ENCODE data around the gene GRK4.
"Not testable (repeated sequence)": the region's sequence is repeated elsewhere in the genome, so short reads cannot be mapped to it uniquely, and the experiment has no call there.

DNA sequence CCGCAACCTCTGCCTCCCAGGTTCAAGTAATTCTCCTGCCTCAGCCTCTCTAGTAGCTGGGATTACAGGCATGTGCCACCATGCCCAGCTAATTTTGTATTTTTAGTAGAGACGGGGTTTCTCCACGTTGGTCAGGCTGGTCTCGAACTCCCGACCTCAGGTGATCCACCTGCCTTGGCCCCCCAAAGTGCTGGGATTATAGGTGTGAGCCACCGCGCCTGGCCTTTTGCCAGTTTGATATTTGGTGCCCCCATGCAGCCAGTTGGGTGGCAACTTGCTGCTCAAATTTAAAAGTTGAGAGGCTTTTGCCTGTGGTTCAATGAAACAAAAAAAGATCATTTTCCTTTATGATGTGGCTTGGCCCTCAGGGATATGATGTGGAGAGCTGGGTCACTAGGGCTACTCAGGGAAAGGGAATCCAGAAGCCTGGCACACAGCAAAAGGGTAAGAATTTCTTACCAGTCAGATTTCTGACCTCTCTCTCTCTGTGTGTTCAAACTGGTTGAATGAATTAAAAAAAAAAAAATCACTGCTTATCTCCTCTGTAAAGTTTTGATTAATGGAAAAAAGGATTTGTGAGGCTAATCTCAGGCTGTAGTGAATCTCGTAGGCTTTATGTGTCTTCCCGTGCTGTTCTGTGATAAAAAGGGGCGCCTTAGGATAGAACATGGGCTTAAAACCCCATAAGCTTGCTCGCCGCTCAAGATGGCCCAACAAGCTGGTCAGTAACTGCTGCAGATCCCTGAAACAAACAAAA is 87.9 kb downstream of the GRK4 start:
- TF ChIP-seq, protein P1, sequence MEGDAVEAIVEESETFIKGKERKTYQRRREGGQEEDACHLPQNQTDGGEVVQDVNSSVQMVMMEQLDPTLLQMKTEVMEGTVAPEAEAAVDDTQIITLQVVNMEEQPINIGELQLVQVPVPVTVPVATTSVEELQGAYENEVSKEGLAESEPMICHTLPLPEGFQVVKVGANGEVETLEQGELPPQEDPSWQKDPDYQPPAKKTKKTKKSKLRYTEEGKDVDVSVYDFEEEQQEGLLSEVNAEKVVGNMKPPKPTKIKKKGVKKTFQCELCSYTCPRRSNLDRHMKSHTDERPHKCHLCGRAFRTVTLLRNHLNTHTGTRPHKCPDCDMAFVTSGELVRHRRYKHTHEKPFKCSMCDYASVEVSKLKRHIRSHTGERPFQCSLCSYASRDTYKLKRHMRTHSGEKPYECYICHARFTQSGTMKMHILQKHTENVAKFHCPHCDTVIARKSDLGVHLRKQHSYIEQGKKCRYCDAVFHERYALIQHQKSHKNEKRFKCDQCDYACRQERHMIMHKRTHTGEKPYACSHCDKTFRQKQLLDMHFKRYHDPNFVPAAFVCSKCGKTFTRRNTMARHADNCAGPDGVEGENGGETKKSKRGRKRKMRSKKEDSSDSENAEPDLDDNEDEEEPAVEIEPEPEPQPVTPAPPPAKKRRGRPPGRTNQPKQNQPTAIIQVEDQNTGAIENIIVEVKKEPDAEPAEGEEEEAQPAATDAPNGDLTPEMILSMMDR (IDR thresholded peaks at IDR 0.05) = not testable (repeated sequence)
- TF ChIP-seq POLR2A (IDR thresholded peaks at IDR 0.05) = not testable (repeated sequence)
